ENCODE measurements around the gene CRLF3.
"Not testable (repeated sequence)": the region's sequence is repeated elsewhere in the genome, so short reads cannot be mapped to it uniquely, and the experiment has no call there.

CRLF3 gene

DNA sequence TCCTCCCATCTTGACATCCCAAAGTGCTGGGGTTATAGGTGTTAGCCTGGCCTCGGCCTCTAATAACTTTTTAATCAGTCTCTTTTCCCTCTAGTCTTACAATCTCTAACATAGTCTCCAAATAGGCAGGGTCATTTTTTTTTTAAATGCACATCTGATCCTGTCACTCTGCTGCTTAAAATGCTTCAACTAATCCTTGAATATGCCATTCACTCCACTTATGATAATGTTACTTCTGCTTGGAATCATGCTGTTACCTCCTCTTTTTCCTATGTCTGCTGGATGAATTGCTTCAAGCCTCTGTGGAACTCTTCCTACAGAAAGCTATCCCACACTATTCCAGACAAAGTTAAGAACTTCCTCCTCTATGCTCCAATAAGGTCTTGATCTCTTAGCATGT is 22.8 kb downstream of the CRLF3 start:
- ATAC-seq (replicated peaks) (no peak), DNase-seq (no peak)
- Mint-ChIP-seq H3K36me3 (peaks cover 41 to 50% of the 10 kb centered on the region in 2 donors), H3K9me3 (peaks cover 4 to 6% of the 10 kb centered on the region in 2 donors), H3K27me3 (no peaks in the 10 kb centered on the region), H3K4me1 (peaks cover 14 to 27% of the 10 kb centered on the region in 2 donors), H3K4me3 (no peak overlapping the region), H3K27ac (no peak overlapping the region)

DNA sequence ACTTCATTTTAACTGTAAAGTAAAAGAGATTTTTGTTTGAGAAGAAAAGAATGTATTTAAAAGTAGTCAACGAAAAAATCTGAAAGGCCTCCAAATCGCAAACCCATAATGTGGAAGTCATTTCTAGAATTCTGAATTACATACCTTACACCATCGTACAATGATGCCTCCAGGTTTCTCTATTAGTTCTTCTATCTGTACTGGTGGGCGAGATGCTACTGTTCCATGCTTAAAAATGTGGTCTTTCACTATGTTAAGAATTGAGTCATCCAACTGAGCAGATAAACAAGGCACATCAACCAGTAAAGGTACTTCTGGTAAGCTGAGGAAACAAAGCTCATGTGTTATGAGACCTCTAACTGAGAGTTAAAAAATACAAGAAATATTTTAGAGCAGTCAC is 28.5 kb downstream of the CRLF3 start:
- DNase-seq (no peak), ATAC-seq (replicated peaks) (peak; percentile 65 to 78)
- H3K9me3 Mint-ChIP-seq: no peaks in the 10 kb centered on the region
- no peak overlapping the region for H3K4me3 Mint-ChIP-seq
- H3K36me3 Mint-ChIP-seq: peaks cover 25 to 38% of the 10 kb centered on the region in 2 donors
- H3K4me1 Mint-ChIP-seq: no peaks in the 10 kb centered on the region
- no peaks in the 10 kb centered on the region for H3K27me3 Mint-ChIP-seq
- H3K27ac Mint-ChIP-seq: no peak overlapping the region

DNA sequence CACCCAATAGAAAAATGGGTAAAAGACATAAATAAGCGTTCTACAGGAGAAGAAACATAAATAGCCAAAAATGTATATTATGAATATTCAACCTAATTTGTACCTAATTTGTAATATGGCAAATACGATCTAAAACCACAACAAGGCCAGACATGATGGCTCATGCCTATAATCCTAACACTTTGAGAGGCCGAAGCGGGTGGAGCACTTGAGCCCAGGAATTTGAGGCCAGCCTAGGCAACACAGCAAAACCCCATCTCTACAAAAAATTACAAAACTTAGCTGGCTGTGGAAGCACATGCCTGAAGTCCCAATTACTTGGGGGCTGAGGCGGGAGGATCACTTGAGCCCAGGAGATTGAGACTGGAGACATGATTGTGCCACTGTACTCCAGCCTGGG is 30.1 kb downstream of the CRLF3 start:
- no peaks in the 10 kb centered on the region for H3K9me3 Mint-ChIP-seq
- no peaks in the 10 kb centered on the region for H3K27me3 Mint-ChIP-seq
- no peak overlapping the region for H3K4me3 Mint-ChIP-seq
- H3K27ac Mint-ChIP-seq: peak overlapping the region; percentile 4
- peaks cover 2 to 6% of the 10 kb centered on the region in 2 donors for H3K4me1 Mint-ChIP-seq
- peaks cover 21 to 36% of the 10 kb centered on the region in 2 donors for H3K36me3 Mint-ChIP-seq
- DNase-seq: no peak
- no peak for ATAC-seq (replicated peaks)

DNA sequence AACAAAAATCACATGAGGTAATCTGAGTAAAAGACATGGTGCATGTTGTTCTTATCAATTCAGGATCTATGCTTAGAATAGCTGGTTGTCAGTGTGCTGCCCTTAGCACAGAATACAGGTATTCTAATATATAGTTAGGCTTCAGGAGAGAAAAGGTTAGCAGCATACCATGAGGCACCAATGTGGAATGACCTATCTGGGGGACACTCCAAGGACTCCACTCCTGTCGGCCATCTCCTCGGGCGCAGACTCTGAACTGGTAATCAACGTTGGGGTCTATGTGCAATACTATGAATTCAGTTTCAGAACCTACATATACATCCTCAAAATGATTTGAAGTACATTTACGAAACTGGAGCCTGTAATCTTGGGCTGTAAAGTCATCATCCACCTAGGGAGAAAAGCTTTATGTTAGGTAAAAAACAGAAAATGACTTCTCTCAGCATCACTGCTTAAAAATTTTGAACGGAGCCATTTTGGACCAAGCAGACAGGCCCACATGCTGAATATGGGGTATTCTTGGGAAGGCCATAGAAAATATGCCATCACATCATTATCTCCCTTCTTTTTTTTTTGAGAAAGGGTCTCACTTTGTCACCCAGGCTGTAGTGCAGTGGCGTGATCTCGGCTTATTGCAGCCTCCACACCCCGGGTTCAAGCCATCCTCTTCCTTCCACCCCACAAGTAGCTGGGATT is 31.1 kb downstream of the CRLF3 start:
- DNase-seq: no peak
- H3K4me1 Mint-ChIP-seq: peaks cover 2 to 6% of the 10 kb centered on the region in 2 donors
- no peak for ATAC-seq (replicated peaks)
- H3K4me3 Mint-ChIP-seq: no peak overlapping the region
- no peak overlapping the region for H3K27ac Mint-ChIP-seq
- H3K9me3 Mint-ChIP-seq: no peaks in the 10 kb centered on the region
- peaks cover 26 to 43% of the 10 kb centered on the region in 2 donors for H3K36me3 Mint-ChIP-seq
- no peaks in the 10 kb centered on the region for H3K27me3 Mint-ChIP-seq

GRCh38 chr17:30790279-30790678 is 34.2 kb downstream of the CRLF3 start:
- Mint-ChIP-seq H3K27me3 (no peaks in the 10 kb centered on the region), H3K27ac (peak overlapping the region; percentile 39), H3K9me3 (no peaks in the 10 kb centered on the region), H3K36me3 (peaks cover 21 to 41% of the 10 kb centered on the region in 2 donors), H3K4me3 (no peak overlapping the region), H3K4me1 (peaks cover 2 to 6% of the 10 kb centered on the region in 2 donors)
- ATAC-seq (replicated peaks) (no peak), DNase-seq (no peak)

DNA sequence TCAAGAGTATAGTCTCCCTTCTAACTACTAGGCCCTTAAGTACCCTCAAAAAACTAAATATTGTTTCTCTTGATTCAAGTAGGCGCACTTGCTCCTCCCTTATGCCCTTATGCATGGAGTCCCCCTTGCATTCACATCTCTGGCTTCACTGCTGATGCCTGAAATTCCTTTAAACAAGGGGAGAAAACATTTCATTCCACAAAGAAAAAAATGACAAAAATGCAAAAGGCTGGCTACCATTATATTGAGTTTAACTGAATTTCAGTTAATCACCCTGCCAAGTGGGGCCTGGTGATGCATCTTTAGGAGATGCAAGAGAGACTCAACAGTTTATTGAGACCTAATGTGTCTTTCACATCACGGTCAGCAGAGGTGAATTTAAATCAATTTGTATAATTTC is 35.6 kb downstream of the CRLF3 start:
- no peak for DNase-seq
- Mint-ChIP-seq H3K36me3 (peaks cover 19 to 39% of the 10 kb centered on the region in 2 donors), H3K4me3 (no peak overlapping the region), H3K9me3 (no peaks in the 10 kb centered on the region), H3K27me3 (no peaks in the 10 kb centered on the region), H3K27ac (peak overlapping the region; percentile 67), H3K4me1 (peaks cover 2 to 6% of the 10 kb centered on the region in 2 donors)
- no peak for ATAC-seq (replicated peaks)

- H3K4me3 Mint-ChIP-seq: no peak overlapping the region
- ATAC-seq (replicated peaks) (no peak), DNase-seq (no peak)
- no peak overlapping the region for H3K27ac Mint-ChIP-seq
- H3K9me3 Mint-ChIP-seq: no peaks in the 10 kb centered on the region
- H3K4me1 Mint-ChIP-seq: peaks cover 5 to 7% of the 10 kb centered on the region in 2 donors
- H3K36me3 Mint-ChIP-seq: peaks cover 17 to 30% of the 10 kb centered on the region in 2 donors
- H3K27me3 Mint-ChIP-seq: no peaks in the 10 kb centered on the region
Measured at GRCh38 chr17:30782206-30782605, 42.3 kb downstream of the CRLF3 start.

GRCh38 chr17:30780343-30780742 is 44.1 kb downstream of the CRLF3 start:
- Mint-ChIP-seq H3K4me3 (no peak overlapping the region), H3K9me3 (no peaks in the 10 kb centered on the region), H3K27ac (peak overlapping the region; percentile 66), H3K27me3 (no peaks in the 10 kb centered on the region), H3K4me1 (peaks cover 5 to 7% of the 10 kb centered on the region in 2 donors), H3K36me3 (peaks cover 17 to 29% of the 10 kb centered on the region in 2 donors)
- DNase-seq (no peak), ATAC-seq (replicated peaks) (peak in 1 of 2 donors; percentile 46)

GRCh38 chr17:30768771-30769170 is 55.7 kb downstream of the CRLF3 start:
- H3K9me3 Mint-ChIP-seq; H3K4me1 Mint-ChIP-seq; H3K27ac Mint-ChIP-seq; DNase-seq; H3K27me3 Mint-ChIP-seq; H3K4me3 Mint-ChIP-seq; ATAC-seq (replicated peaks): not testable (repeated sequence)
- H3K36me3 Mint-ChIP-seq: peaks cover 12 to 17% of the 10 kb centered on the region in 2 donors

DNA sequence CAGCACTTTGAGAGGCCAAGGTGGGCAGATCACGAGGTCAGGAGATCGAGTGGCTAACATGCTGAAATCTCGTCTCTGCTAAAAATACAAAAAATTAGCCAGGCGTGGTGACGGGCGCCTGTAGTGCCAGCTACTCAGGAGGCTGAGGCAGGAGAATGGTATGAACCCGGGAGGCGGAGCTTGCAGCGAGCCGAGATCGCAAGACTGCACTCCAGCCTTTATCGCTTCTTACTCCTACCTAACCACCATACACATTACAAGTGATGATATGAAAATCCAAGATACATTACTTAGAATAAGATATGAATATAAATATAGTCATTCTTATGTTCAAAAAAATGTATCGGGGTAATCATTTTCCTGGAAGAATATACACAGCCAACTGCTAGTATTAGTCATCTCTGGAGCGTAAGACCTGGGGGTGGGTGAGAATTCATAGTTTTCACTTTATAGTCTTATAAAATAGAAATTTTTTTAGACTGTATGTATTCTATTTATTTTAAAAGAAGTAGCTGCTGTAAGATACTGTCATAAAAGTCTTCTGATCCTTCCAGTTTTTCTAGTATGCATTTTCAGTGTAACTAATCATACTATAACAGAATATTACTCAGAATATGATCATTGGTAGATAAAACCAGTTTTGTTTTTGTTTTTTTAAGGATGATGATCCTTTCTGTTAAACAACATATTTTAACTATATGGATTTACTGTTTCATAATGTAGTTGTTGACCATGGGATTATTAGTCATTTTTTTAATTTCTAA is 56.7 kb downstream of the CRLF3 start:
- H3K36me3 Mint-ChIP-seq: peaks cover 14 to 16% of the 10 kb centered on the region in 2 donors
- H3K9me3 Mint-ChIP-seq; ATAC-seq (replicated peaks); H3K27me3 Mint-ChIP-seq; H3K4me1 Mint-ChIP-seq; H3K4me3 Mint-ChIP-seq; H3K27ac Mint-ChIP-seq; DNase-seq: not testable (repeated sequence)

DNA sequence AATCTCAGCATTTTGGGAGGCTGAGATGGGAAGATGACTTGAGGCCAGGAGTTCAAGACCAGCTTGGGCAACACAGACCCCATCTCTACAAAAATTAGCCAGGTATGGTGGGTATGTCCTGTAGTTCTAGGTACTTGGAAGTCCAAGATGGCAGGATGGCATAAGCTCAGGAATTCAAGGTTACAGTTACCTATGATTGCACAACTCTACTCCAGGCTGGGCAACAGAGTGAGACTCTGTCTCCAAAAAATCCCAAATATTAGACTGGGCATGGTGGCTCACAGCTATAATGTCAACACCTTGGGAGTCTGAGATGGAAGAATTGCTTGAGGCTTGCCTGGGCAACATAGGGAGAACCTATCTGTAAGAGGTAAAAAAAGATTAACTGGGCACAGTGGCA is 63.4 kb downstream of the CRLF3 start:
- no peaks in the 10 kb centered on the region for H3K27me3 Mint-ChIP-seq
- no peak for ATAC-seq (replicated peaks)
- no peak overlapping the region for H3K27ac Mint-ChIP-seq
- DNase-seq: no peak
- no peaks in the 10 kb centered on the region for H3K4me1 Mint-ChIP-seq
- no peaks in the 10 kb centered on the region for H3K9me3 Mint-ChIP-seq
- H3K4me3 Mint-ChIP-seq: no peak overlapping the region
- H3K36me3 Mint-ChIP-seq: peaks cover 11 to 19% of the 10 kb centered on the region in 2 donors

DNA sequence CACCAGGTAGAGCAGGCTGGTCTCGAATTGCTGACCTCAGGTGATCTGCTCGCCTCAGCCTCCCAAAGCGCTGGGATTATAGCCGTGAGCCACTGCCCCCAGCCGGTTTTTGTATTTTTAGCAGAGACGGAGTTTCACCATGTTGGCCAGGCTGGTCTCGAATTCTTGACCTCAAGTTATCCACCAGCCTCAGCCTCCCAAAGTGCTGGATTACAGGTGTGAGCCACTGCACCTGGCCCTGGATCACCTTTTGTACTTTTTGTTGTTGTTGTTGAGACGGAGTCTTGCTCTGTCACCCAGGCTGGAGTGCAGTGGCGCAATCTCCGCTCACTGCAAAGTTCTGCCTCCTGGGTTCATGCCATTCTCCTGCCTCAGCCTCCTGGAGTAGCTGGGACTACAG is 71.2 kb downstream of the CRLF3 start:
- not testable (repeated sequence) for H3K27me3 Mint-ChIP-seq; DNase-seq; H3K27ac Mint-ChIP-seq; H3K9me3 Mint-ChIP-seq; H3K4me3 Mint-ChIP-seq; ATAC-seq (replicated peaks); H3K4me1 Mint-ChIP-seq
- peaks cover 10 to 33% of the 10 kb centered on the region in 2 donors for H3K36me3 Mint-ChIP-seq

DNA sequence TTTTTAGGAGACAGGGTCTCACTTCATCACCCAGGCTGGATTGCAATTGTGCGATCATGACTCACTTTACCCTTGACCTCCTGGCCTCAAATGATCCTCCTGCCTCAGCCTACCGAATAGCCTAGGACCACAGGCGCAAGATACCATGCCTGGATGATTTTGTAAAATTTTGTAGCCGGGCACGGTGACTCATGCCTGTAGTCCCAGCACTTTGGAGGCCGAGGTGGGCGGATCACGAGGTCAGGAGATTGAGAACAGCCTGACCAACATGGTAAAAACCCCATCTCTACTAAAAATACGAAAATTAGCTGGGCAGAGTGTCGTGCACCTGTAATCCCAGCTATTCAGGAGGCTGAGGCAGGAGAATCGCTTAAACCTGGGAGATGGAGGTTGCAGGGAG is 73.5 kb downstream of the CRLF3 start:
- not testable (repeated sequence) for H3K4me3 Mint-ChIP-seq, H3K9me3 Mint-ChIP-seq, H3K27me3 Mint-ChIP-seq, H3K27ac Mint-ChIP-seq, H3K4me1 Mint-ChIP-seq
- ATAC-seq (replicated peaks) (peak in 1 of 2 donors; percentile 69), DNase-seq (peak; percentile 22)
- H3K36me3 Mint-ChIP-seq: peaks cover 13 to 41% of the 10 kb centered on the region in 2 donors

GRCh38 chr17:30747621-30748020 is 76.9 kb downstream of the CRLF3 start:
- H3K4me3 Mint-ChIP-seq; H3K27me3 Mint-ChIP-seq; H3K9me3 Mint-ChIP-seq; DNase-seq; H3K4me1 Mint-ChIP-seq; ATAC-seq (replicated peaks): not testable (repeated sequence)
- peaks cover 19 to 39% of the 10 kb centered on the region in 2 donors for H3K36me3 Mint-ChIP-seq
- peak overlapping the region; percentile 42 for H3K27ac Mint-ChIP-seq

- Mint-ChIP-seq H3K36me3 (peaks cover 17 to 26% of the 10 kb centered on the region in 2 donors), H3K4me1 (peaks cover 0 to 11% of the 10 kb centered on the region in 2 donors)
- not testable (repeated sequence) for ATAC-seq (replicated peaks); H3K9me3 Mint-ChIP-seq; H3K4me3 Mint-ChIP-seq; H3K27me3 Mint-ChIP-seq; DNase-seq; H3K27ac Mint-ChIP-seq
Measured at GRCh38 chr17:30742669-30743068, 81.8 kb downstream of the CRLF3 start.
